IMR-90 (cell line): Measurements from ENCODE around the gene BCAP31. TPM values are rescaled to one million over a fixed set of nuclear protein-coding genes. Genes with fewer than 3 reads are reported as not detected.

Source experiments
- ATAC-seq: fragments of 200-7000 bp; cut with Tn5 transposase; 2 replicates; pipeline ENCODE4 v1.9.1; 2020; ENCODE audit warnings: low read depth, mild to moderate bottlenecking, moderate library complexity
- BruUV-seq: library from RNA; stranded (reverse); fragments of 400-500 nt; replicated peaks from 2 replicates; lab custom pipeline; 2021; lab: Mats Ljungman, UMichigan
- CTCF ChIA-PET: fragments of 300-600 bp; formaldehyde crosslinking; extraction: SDS; loops from one replicate; lab custom pipeline; 2021; ENCODE audit warnings: antibody characterized with exemption; lab: Yijun Ruan, JAX
- POLR2A ChIA-PET: fragments of 300-600 bp; sonication (Branson Sonifier 250); formaldehyde crosslinking; loops from one replicate; lab custom pipeline; 2022; ENCODE audit warnings: antibody characterized with exemption; ENCODE audit not compliant: unreplicated experiment; lab: Charles Lee
- DNase-seq: peaks from one replicate; pipeline ENCODE4 v3.0.0; 2013
- H2AFZ ChIP-seq: replicated peaks from 2 replicates; pipeline ENCODE3; 2013; ENCODE audit warnings: low read length, mild to moderate bottlenecking; ENCODE audit not compliant: poor library complexity
- H2AK5ac ChIP-seq: 2 replicates; pipeline ENCODE4 v1.6.1; 2013; ENCODE audit warnings: low read depth, low read length, inconsistent platforms
- H2AK9ac ChIP-seq: replicated peaks from 2 replicates; pipeline ENCODE3; 2013; ENCODE audit warnings: mild to moderate bottlenecking, low read depth, low read length, moderate library complexity; ENCODE audit not compliant: poor library complexity
- H2BK120ac ChIP-seq: 2 replicates; pipeline ENCODE4 v1.6.1; 2013; ENCODE audit warnings: low read depth, low read length, inconsistent platforms
- H2BK15ac ChIP-seq: 3 replicates; pipeline ENCODE4 v1.6.1; 2013; ENCODE audit warnings: low read depth, low read length, inconsistent platforms
- H2BK20ac ChIP-seq: 2 replicates; pipeline ENCODE4 v1.6.1; 2013; ENCODE audit warnings: low read depth, mild to moderate bottlenecking, inconsistent platforms, low read length, moderate library complexity
- H2BK5ac ChIP-seq: 2 replicates; pipeline ENCODE4 v1.6.1; 2013; ENCODE audit warnings: mild to moderate bottlenecking, low read depth, low read length, inconsistent platforms; ENCODE audit not compliant: poor library complexity, severe bottlenecking
- H3K14ac ChIP-seq: replicated peaks from 2 replicates; pipeline ENCODE4 v1.6.1; 2013; ENCODE audit warnings: low read depth, low read length, inconsistent platforms
- H3K18ac ChIP-seq: 2 replicates; pipeline ENCODE4 v1.6.1; 2013; ENCODE audit warnings: low read depth, low read length, control low read depth
- H3K23ac ChIP-seq: 2 replicates; pipeline ENCODE4 v1.6.1; 2013; ENCODE audit warnings: low read depth, low read length, inconsistent platforms
- H3K27ac ChIP-seq: 2 replicates; pipeline ENCODE4 v1.5.1; 2013; ENCODE audit warnings: mild to moderate bottlenecking, control low read depth, low read length; ENCODE audit not compliant: insufficient read depth
- H3K27me3 ChIP-seq: 2 replicates; pipeline ENCODE4 v1.6.1; 2013; ENCODE audit warnings: low read length; ENCODE audit not compliant: control insufficient read depth, insufficient read depth
- H3K36me3 ChIP-seq: 2 replicates; pipeline ENCODE4 v1.6.1; 2013; ENCODE audit warnings: low read length, mixed read lengths; ENCODE audit not compliant: control insufficient read depth, insufficient read depth
- H3K4ac ChIP-seq: 2 replicates; pipeline ENCODE4 v1.6.1; 2013; ENCODE audit warnings: low read depth, low read length, inconsistent platforms
- H3K4me1 ChIP-seq: 2 replicates; pipeline ENCODE4 v1.6.1; 2013; ENCODE audit warnings: low read length, mixed read lengths; ENCODE audit not compliant: control insufficient read depth, insufficient read depth
- H3K4me2 ChIP-seq: 2 replicates; pipeline ENCODE4 v1.6.1; 2013; ENCODE audit warnings: low read depth, mild to moderate bottlenecking, control low read depth, low read length, moderate library complexity
- H3K4me3 ChIP-seq: 2 replicates; pipeline ENCODE4 v1.5.1; 2013; ENCODE audit warnings: low read depth, mild to moderate bottlenecking, control low read depth, low read length, moderate library complexity; ENCODE audit not compliant: insufficient read depth
- H3K56ac ChIP-seq: 2 replicates; pipeline ENCODE4 v1.6.1; 2013; ENCODE audit warnings: low read length, inconsistent platforms; ENCODE audit not compliant: insufficient read depth; ENCODE audit errors: extremely low read depth
- H3K79me1 ChIP-seq, 2 experiments: 2 replicates each; pipeline ENCODE4 v1.6.1; 2013; ENCODE audit warnings: low read length in 2 of 2, inconsistent platforms in 1 of 2, low read depth in 1 of 2
- H3K9ac ChIP-seq: 2 replicates; pipeline ENCODE4 v1.6.1; 2013; ENCODE audit warnings: low read depth, low read length, control low read depth
- H3K9me1 ChIP-seq: 2 replicates; pipeline ENCODE4 v1.6.1; 2013; ENCODE audit warnings: low read length, inconsistent platforms; ENCODE audit not compliant: insufficient read depth
- H3K9me3 ChIP-seq: 2 replicates; pipeline ENCODE4 v1.6.1; 2013; ENCODE audit warnings: low read length; ENCODE audit not compliant: control insufficient read depth, insufficient read depth
- H4K20me1 ChIP-seq: 2 replicates; pipeline ENCODE4 v1.6.1; 2013; ENCODE audit warnings: low read length, inconsistent platforms; ENCODE audit not compliant: insufficient read depth
- H4K5ac ChIP-seq: 2 replicates; pipeline ENCODE4 v1.6.1; 2013; ENCODE audit warnings: mild to moderate bottlenecking, low read depth, low read length, control low read depth
- H4K8ac ChIP-seq, 2 experiments: 2 replicates each; pipeline ENCODE4 v1.6.1; 2013; ENCODE audit warnings: low read depth in 2 of 2, low read length in 2 of 2, control low read depth in 1 of 2, inconsistent platforms in 1 of 2
- H4K91ac ChIP-seq: 2 replicates; pipeline ENCODE4 v1.6.1; 2013; ENCODE audit warnings: low read depth, low read length, inconsistent platforms; ENCODE audit not compliant: insufficient read depth
- BHLHE40 ChIP-seq: fragments of 150-350 bp; IDR thresholded peaks from 2 replicates; pipeline ENCODE4 v1.6.1; 2016; ENCODE audit warnings: mild to moderate bottlenecking, low read depth, low read length
- CEBPB ChIP-seq: IDR thresholded peaks from 2 replicates; pipeline ENCODE4 v1.6.1; 2012; ENCODE audit warnings: low read depth, low read length, improper control_type of control experiment
- MAFK ChIP-seq: IDR thresholded peaks from 2 replicates; pipeline ENCODE4 v1.6.1; 2012; ENCODE audit warnings: low read depth, low read length, improper control_type of control experiment
- MAZ ChIP-seq: IDR thresholded peaks from 2 replicates; pipeline ENCODE4 v1.6.1; 2012; ENCODE audit warnings: low read depth, mild to moderate bottlenecking, low read length, improper control_type of control experiment, moderate library complexity, borderline replicate concordance
- USF2 ChIP-seq: fragments of 150-350 bp; IDR thresholded peaks from 2 replicates; pipeline ENCODE4 v1.6.1; 2017; ENCODE audit warnings: mild to moderate bottlenecking, antibody characterized with exemption, low read length, low read depth
- WGBS, 2 experiments: methylation state at CpG; one replicate each; pipeline versions ENCODE4 v1.1.5 to v1.1.7; 2013; ENCODE audit warnings: missing lambda C conversion rate in 2 of 2; ENCODE audit not compliant: insufficient read length in 1 of 2; ENCODE audit errors: extremely low coverage in 2 of 2; 5-methylcytosine and 5-hydroxymethylcytosine counted together
- dilution Hi-C: fragments of 300-500 bp; cut with HindIII; formaldehyde crosslinking; loops from one replicate; pipeline ENCODE4 v1.14.3; 2018; ENCODE audit warnings: low sequenced_read_pairs; ENCODE audit not compliant: unreplicated experiment
- in situ Hi-C: fragments of 300-500 bp; cut with MboI; formaldehyde crosslinking; loops from 3 replicates; pipeline ENCODE4 v1.14.3; 2019; ENCODE audit warnings: low sequenced_read_pairs, inconsistent platforms, mixed read lengths
- intact Hi-C: fragments of 100-400 bp; cut with micrococcal nuclease; formaldehyde crosslinking; loops from 2 replicates; pipeline ENCODE4 v1.10.0; 2022
- polyA plus RNA-seq, 3 experiments: library from polyadenylated mRNA; depleted of rRNA; stranded (reverse); fragments of >200 nt; gene quantifications; 2 replicates each; pipeline ENCODE4 v1.2.3, GENCODE V29; 2012; ENCODE audit warnings: low replicate concordance in 1 of 3
- total RNA-seq: library from RNA; depleted of rRNA; stranded (reverse); fragments of >200 nt; gene quantifications from 2 replicates; pipeline ENCODE4 v1.2.3, GENCODE V29; 2012

Gene BCAP31
- total and polyA plus RNA-seq, 2 of the 4 experiments (the other 2 are of a cell fraction): 125 to 244 TPM

GRCh38 chrX:153735274-153735673 is 11.1 kb upstream of the BCAP31 start:
- DNase-seq: no peak

More at GRCh38 chrX:153735274-153735673, 11.1 kb upstream of the BCAP31 start:
- H3K9ac ChIP-seq: no peak overlapping the region
- WGBS, 2 experiments: 40% methylated on average over 1 of the region's 9 CpGs; no CpG with 5 or more reads in 1 of the 2 experiments
- H3K4me1 ChIP-seq: no peaks in the 10 kb centered on the region
- H3K4me3 ChIP-seq: no peak overlapping the region
- H3K4ac ChIP-seq: no peak overlapping the region
- H4K20me1 ChIP-seq: no peaks in the 10 kb centered on the region
- H2AK5ac ChIP-seq: no peak overlapping the region
- H3K9me3 ChIP-seq: peaks cover 1% of the 10 kb centered on the region; the same call in 1 of the 2 replicates
- ATAC-seq: no peak
- no peaks in the 10 kb centered on the region for H3K9me1 ChIP-seq
- no peak overlapping the region for H2BK20ac ChIP-seq
- H4K91ac ChIP-seq: no peak overlapping the region
- CTCF ChIA-PET: no interaction called here
- no peak overlapping the region for H3K18ac ChIP-seq
- POLR2A ChIA-PET: no interaction called here
- H3K4me2 ChIP-seq: no peak overlapping the region
- in situ Hi-C loops: no loop called here
- dilution Hi-C loops: no loop called here
- no peak overlapping the region for H4K5ac ChIP-seq
- H3K56ac ChIP-seq: no peak overlapping the region
- TF ChIP-seq CEBPB (no peak), MAZ (no peak), MAFK (no peak), BHLHE40 (no peak), USF2 (no peak)
- H3K36me3 ChIP-seq: peaks cover 10% of the 10 kb centered on the region; the same call in 1 of the 2 replicates
- no peak overlapping the region for H2BK15ac ChIP-seq
- no peak overlapping the region for H3K23ac ChIP-seq
- H3K14ac ChIP-seq: no peak overlapping the region
- BruUV-seq: no TSS peak
- no peaks in the 10 kb centered on the region for H3K27me3 ChIP-seq
- intact Hi-C loops: no loop called here
- H2BK5ac ChIP-seq: no peak overlapping the region
- H4K8ac ChIP-seq: no peak overlapping the region
- H3K27ac ChIP-seq: no peak overlapping the region
- H2BK120ac ChIP-seq: no peak overlapping the region
- H3K79me1 ChIP-seq: no peaks in the 10 kb centered on the region
- no peak overlapping the region for H2AK9ac ChIP-seq
- no peak overlapping the region for H2AFZ ChIP-seq
